ENCODE data around the gene PPY.
"Not testable (repeated sequence)": the region's sequence is repeated elsewhere in the genome, so short reads cannot be mapped to it uniquely, and the experiment has no call there.

Gene PPY, protein sequence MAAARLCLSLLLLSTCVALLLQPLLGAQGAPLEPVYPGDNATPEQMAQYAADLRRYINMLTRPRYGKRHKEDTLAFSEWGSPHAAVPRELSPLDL

DNA sequence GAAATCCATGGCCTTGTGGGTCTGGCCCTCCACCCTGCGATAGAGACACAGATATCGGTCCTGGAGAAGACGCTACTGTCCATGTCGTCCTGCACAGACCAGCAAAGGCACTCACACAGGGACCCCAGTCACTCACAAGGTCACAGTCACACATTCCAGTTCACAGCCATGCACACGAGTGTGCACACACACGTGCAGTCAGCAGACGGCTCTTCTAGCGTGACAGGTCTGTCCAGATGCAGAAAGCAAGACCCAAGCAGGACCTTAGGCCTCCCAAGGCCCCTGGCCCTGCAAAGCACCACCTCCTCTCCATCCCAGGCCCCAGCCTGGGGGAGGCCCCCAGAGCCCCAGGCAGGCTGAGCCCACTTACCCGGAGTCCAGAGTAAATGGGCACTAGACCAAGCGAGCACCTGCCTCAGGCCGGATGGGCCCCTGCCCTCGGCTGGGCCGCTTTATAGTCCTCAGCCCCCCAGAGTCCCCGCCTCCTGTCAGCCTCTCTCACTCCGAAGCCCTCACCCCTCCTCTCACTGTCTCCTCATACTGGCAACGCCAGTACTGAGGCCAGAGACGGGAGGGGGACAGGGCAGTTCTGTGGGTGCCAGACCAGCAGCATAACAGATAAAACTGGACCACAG lies at the start of gene PPY:
Gene PPY (minus strand): TSS at position 426 of the 635 bp plus-strand sequence. CDS start 822 bp downstream, outside the sequence.
- DNase-seq: no peak

DNA sequence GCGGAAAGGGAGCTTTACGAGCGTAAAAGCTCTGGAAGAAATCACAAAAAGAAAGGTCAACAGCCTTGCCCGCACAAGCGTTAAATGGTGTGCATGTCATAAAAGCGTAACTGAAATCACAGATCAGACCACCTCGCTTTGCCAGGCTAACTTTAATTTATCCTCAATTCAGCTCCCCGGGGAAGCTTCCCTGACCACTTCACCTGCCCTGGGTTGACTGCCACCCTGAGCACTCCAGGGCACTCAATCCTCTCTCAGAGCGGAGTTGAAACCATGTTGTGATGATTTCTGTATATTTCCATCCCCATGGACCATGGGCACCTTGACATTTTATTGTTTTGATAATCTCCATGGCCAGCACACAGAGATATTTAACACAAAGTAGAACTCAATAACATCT lies 46.0 kb upstream of the PPY start:
- no peak for DNase-seq

DNA sequence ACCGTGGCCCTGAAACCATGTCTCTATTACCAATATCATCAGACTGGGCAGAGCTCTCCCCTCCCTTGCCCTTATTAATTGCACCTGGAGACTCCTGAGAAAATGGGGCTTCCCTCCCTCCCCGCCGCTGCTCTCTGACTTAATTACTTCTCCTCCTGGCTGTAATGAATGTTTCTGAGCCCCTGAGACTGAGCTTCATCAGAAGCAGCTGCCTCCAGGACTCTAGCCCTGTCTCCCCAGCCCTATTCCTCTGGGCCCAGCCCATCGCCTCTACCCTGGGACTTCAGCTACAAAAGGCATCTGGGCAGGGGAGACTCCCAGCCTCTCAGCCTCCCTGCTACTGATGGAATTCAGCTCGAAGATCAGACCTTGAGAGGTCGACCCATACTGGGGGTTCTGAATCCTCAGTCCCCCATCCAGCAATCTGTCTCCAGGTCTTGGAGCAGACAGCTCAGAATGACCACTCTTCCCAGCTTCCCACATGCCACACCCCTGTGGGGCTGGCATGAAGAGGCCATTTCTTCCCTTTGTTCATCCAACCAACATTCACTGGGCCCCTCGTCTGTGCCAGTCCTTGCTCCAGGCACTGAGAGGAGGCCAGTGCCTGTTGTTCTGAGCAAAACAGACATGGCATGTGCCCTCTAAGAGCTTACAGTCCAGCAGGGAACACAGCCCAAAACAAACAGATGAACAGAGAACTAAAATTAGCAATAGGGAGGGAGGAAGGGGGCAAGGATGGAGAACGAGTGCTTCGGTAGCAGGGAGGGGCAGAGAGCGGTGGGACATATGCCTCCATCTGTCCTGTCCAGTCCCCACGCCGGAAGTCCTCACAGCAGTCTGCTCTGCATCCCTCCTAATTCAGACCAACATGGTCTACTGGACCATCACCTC lies 45.1 kb upstream of the PPY start:
- no peak for DNase-seq

DNA sequence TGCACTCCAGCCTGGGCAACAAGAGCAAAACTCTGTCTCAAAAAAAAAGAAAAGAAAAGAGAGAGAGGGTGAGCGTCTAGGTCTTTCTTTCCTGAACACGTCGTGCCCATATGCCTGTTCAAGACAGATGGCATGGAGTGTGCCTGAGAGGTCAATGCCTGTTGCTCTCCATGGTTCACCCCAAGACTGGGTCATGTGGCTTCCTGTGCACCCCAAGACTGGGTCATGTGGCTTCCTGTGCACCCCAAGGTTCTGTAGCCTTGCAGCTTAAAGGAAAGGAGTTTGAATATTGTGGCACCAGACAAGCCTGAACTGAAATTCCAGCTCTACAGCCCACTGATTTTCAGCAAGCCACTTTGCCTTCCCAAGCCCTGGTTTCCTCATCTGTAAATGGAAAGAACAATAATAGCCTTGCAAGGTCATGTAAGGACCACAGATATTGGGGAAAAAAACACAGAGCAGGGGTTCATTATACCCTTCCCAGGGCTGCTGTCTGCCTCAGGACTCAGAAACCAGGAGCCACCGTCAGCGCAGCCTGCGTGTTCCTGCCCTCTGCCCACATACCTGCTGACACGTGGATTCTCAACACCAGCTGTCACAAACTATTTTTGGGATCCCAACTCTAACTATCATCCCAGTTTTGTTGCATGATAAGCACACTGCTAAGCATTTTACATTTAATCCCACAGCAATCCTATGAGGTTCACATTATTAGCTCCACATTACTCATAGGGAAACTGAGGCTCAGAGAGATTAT lies 44.1 kb upstream of the PPY start:
- DNase-seq: no peak

DNA sequence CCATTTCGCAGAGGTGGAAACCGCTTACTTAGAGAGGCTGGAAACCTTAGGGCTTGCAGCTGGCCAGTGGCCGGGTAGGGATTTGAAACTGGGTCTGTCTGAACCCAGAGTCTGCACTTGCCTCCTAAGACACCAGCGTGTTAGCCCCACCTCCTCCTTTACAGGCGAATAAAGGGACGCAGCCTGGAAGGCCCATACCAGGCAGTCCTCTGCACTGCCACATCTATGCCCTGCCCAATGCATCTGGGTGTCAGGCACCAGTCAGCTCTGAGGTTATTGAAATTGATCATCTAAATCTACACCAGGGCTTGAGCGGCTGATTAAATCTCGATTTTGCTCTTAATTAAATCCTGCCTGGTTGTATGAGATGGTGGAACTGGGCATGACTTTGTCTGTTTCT lies 42.2 kb upstream of the PPY start:
- no peak for DNase-seq

DNA sequence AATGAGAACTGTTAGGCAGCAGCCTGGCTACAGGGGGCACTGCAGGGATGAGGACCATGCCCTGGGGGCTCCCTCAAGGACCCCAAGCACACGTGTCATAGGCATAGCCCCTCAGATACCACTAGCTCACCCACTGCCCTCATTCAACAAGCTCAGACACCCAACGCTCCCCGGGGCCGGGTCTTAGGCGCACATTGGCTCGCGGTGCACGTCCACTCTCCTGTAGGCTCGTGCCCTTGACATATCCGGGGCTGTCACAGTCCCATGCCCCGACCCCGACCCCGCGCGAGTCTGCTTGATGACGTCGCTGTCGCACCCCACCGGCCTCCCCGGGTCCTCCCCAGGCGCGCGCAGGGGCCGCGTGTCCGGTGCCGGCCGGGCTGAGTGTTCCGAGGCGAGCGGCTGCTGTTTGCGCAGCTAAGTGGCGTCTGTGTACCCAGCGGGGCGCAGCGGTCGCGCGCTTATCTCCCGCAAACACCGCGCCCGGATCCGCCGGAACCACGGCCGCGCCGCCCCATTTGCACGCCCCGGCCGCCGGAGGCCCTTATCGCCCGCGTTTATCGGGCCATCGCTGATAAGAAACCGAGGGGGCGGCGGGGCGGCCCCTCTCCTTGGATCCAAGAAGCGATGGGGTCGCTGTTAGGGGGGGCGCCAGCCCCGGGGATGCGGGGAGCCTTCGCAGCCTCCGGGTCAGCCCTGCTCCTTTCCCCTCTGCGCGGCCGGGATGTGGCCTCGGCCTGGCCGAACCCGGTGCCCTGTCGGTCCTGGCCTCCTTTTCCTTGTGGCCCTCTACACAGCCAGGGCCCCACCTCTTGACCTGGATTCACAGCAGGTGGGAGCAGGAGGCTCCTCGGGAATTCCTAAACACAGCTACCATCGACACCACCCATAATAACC lies 41.5 kb upstream of the PPY start:
- DNase-seq: peak; percentile 22

DNA sequence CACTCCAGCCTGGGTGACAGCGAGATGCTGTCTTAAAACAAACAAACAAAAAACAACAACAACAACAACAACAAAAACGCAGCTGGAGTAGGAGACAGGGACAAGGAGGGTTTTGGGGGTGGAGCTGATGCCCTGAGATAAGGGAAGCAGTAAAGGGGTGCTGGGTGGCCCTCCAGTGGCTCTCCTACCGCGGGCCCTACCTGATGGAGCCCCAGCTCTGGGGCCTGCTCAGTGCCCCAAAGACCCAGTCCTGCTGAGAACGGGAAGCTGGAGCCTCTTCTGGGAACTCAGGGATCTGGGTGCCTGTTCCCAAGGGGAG lies 40.9 kb upstream of the PPY start:
- no peak for DNase-seq

DNA sequence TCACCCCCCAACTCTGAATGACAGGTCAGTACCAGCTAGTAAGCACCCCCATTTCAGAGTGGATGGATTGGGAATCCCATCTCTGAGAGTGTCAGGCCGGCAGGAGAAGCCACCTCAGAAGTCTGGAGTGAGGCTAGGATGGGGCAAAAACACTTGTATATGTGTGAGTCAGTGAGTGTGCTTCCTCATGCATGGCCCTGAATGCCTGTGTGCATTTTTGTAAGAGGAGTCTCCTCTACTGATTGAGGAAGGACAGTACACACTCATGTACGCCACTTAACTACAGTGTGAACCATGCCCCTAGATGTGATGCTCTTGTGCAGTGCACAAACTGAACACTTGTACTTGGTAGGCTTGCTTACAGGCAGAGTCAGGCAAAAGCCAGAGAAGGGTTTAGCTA lies 39.9 kb upstream of the PPY start:
- DNase-seq: no peak

DNA sequence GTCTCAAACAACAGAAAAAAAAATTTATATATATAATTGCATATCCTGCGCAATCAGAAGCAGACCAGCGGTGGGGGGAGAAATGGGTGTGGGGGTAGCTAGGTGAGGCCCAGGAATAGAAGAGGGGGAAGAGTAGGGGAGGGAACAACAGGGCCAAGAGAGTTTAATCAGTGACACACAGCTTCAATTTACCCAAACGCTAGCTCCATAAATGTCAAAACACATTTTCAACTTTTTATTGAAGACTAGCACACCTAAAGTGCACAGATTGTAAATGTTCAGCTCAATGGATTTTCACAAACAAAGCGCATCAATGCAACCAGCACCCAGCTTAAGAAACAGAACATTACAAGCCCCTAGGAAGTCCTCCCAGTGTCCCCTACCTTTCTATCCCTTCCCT lies 37.4 kb upstream of the PPY start:
- DNase-seq: no peak

DNA sequence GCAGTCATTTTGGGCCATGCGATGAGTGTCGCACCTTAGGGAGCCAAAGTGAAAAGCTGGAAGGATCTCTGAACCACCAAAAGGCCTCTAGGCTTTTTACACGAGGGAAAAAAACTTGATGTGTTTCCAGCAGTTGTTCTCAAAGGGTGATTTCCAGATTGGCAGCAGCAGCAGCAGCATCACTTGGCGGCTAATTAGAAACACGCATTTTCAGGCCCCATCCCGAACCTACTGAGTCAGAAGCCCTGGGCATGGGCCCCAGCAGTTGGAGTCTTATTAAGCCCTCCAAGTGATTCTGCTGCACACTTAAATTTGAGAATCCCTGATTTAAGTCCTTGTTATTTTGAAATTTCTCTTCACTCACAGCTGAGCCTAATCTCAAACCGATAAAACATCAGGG lies 36.7 kb upstream of the PPY start:
- no peak for DNase-seq

DNA sequence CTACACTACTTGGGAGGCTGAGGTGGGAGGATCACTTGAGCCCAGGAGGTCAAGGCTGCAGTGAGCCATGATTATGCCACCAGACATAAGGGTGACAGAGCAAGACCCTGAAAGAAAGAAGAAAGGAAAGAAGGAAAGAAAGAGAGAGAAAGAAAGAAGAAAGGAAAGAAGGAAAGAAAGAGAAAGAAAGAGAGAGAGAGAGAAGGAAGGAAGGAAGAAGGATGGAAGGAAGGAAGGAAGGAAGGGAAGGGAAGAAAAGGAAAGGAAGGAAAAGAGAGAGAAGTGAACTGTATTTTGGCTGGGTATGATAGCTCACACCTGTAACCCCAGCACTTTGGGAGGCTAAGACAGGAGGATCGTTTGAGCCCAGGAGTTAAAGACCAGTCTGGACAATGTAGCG lies 35.8 kb upstream of the PPY start:
- DNase-seq: no peak

DNA sequence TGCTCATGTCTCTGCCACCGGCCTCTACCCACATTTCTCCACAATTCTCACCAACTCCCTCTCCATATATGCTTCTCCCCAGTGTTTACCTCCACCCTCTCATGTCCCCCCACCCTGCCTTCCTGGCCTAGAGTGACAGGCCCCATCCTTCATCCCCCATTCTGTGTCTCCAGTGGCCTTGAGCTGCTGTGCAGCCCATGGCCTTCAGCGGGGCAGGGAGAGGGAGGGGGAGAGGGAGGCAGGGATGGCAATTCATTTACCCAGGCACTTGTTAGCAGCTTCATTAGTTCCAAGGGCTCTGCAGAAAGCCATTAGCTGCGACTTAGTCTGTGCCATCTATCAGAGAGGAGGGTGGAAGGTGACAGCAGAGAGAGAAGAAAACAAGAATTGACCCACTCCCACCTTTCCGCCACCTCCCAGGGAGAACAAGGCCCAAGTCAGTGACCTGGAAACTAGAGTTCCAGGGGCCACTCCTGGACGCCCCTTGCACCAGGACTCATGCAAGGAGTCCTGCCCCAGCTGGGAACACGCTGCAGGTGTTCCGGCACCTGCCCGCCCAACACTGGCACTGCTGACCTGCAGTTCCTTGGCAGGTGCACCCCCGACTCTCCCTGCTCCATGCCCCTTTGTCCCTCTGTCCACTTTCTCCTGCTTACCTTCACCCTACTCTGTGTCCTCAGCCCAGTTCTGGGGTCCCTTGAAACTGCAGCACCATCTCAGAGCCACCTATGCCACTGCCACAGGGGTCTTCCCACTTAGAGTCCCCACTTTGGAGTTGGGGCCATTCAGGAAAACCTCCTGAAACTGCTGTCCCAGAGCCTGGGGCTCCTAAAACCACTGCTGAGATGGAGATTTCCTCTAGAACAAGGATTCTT lies 34.9 kb upstream of the PPY start:
- no peak for DNase-seq

DNA sequence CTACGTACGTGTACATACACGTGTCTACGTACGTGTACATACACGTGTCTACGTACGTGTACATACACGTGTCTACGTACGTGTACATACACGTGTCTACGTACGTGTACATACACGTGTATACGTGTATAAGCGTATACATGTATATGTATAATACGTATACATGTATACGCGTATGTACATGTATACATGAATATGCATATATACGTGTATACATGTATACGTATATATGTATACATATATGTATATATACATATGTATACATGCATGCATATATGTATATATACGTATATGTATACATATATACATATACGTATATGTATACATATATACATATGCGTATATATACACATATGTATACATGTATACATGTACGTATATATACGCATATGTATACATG lies 33.6 kb upstream of the PPY start:
- DNase-seq: no peak

DNA sequence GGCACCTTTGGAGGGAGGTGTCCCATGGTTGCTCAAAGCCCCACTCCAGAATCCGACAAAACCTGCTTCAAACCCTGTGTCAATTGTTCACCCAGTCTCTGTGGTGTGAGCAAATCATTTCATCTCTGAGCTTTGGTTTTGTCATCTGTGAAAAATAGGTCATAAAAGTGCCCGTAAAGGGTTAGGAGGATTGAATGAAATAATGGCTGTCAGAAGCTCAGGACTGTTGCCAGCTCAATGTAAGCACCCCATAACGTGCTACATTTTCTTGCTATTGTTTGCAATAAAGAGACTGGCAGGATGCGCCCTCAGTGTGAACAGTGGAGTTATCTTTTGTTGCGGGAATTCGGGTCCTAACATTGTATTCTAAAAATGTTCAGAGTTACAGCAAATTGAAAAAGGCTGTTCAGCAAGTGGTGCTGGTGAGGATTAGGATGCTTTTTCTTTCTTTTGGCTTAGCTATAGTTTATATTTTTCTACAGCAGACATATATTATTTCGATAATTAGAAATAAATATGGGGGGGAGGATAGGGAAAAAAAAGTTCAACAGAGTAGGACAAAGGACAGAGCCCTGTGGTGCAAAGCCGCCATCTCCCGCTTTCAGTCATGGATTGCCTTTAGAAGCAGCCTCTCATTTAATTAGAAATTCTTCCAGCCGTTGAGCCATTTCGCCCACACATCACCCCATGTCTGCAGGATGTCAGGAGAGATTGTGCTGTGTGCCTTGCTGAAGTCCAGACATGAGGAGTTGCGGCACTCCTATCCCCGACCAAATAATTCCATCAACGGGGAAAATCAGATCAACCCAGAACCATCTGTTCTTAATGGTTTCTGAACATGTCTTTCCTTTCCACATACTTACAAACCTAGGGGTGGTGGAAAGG lies 32.3 kb upstream of the PPY start:
- no peak for DNase-seq

DNA sequence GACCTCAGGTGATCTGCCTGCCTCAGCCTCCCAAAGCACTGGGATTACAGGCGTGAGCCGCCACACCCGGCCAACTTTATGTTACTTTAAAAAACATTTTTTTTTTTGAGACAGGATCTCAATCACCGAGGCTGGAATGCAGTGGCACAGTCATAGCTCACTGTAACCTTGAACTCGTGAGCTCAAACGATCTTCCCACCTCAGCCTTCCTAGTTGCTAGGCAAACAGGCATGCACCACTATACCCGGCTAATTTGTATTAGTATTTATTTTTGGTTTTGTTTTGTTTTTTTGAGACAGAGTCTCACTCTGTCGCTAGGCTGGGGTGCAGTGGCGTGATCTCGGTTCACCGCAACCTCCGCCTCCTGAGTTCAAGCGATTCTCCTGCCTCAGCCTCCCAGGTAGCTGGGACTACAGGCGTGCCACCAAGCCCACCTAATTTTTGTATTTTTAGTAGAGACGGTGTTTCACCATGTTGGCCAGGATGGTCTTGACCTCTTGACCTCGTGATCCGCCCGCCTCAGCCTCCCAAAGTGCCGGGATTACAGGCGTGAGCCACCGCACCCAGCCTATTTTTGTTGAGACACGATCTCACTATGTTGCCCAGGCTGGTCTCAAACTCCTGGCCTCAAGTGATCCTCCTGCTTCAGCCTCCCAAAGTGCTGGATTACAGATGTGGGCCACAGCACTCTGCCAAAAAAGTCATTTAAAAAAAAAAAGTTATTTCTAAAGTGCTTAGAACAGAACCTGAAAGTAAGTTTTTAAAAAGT lies 30.4 kb upstream of the PPY start:
- not testable (repeated sequence) for DNase-seq

DNA sequence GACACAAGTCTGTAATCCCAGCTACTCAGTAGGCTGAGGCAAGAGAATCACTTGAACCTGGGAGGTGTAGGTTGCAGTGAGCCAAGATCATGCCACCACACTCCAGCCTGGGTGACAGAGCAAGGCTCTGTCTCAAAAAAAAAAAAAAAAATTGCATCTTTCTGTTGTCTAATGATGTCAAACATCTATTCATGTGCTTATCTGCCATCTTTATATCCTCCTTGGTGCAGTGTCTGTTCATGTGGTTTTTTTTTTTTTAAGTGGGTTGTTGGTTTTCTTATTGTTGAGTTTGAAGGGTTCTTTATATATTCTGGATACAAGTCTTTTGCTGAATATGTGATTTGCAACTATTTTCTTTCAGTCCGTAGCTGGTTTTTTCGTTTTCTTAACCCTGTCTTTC lies 29.2 kb upstream of the PPY start:
- not testable (repeated sequence) for DNase-seq

DNA sequence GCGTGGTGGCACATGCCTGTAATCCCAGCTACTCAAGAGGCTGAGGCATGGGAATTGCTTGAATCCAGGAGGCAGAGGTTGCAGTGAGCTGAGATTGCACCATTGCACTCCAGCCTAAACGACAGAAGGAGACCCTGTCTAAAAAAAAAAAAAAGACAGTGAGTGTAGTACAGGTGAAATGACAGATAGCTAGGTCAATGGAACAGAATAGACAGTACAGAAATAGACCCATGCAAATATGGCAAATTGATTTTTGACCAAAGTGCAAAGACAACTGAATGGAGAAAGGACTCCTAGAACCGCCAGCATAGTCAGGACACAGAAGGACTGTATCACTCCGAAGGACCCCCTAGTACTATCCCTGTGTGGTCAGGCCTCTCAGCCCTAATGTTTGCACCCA lies 28.1 kb upstream of the PPY start:
- no peak for DNase-seq

DNA sequence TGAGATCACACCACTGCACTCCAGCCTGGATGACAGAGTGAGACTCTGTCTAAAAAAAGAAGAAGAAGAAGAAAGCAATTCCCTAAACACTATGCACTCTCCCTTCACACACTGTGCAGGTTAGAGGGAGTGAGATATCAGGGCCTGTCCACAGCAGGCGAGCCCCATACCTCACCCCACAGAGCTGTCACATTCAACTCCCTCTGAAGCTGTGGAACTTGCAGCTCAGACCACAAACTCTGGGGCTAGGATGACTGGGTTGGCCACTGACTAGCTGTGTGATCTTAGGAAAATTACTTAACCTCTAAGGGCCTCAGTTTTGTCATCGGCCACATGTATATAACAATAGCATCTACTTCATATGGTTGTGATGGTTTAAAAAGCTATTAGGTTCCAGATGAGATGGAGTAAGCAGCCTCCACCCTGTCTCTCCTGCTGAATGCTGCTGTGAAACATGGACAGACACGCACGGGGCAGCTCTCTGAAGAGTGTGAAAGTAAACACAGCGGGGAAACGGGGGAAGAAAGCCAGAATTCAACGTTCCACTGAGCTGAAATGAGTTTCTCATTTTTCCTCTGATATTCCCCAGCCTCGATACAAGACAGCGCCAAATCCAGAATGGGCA lies 25.1 kb upstream of the PPY start:
- DNase-seq: no peak

DNA sequence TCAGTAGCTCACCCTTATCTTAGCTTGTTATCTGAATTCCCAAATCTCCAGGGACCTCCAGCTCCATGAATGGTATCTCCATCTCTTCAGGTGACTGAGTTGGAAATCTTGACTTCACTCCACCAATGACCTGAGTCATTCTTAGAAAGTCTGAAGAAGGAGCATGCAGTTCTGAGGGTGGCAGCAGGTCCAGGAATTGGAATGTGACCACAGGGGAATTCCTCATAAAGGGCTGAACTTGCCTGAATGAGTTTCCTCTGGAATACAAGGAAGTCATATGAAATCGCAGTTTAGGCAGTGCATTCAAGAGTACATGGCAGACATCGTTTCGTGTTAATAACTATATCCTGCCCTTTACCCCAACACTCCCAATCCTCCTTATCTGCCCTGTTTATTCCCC lies 24.0 kb upstream of the PPY start:
- DNase-seq: no peak
